AG08396 (cell line): Measurements from ENCODE around the gene DMPK.
A peak's percentile ranks its signal among the peaks of the same experiment; 100 is the strongest.
"Not testable (repeated sequence)": the region's sequence is repeated elsewhere in the genome, so short reads cannot be mapped to it uniquely, and the experiment has no call there.

Experiments
- DNase-seq: peaks from one replicate; pipeline ENCODE4 v3.0.0; 2012; ENCODE audit warnings: low spot score, mixed read lengths

DMPK gene

DNA sequence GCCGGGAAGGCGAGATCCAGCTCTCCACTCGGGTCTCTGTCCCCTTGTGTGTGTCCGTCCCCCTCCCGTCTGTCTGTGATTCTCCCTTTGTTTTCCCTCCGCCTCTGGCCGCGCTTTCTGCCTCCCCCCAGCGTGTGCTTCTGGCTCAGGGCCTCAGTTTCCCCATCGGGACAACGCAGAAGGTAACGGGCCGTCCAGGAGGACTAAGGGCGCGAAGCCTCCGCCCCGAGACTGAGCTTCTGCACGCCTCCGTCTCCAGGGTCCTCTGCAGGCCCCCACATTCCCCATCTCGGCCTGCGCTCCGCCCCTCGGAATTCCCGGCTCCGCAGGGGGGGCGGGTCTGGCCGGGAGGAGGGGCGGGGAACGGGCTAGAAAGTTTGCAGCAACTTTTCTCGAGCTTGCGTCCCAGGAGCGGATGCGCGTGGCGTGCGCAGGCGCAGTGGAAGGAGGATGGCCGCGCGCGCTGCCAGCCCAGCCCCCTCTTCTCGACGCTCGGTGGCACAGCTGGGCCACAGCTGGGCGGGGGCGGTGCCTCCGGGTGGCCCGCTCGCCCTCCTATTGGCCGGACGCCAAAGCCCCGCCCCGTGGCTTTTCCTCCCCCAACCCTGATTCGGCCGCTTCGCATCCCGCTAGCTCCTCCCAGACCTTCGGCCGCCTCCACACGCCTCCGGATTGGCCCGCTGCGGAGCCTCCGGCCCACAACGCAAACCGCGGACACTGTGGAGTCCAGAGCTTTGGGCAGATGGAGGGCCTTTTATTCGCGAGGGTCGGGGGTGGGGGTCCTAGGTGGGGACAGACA is 13.1 kb downstream of the DMPK start, which contains the start of gene SIX5:
Gene SIX5 (minus strand): TSS at position 269 of the 799 bp plus-strand sequence. CDS start 408 bp downstream, outside the sequence.
- DNase-seq = peak; percentile 99

DNA sequence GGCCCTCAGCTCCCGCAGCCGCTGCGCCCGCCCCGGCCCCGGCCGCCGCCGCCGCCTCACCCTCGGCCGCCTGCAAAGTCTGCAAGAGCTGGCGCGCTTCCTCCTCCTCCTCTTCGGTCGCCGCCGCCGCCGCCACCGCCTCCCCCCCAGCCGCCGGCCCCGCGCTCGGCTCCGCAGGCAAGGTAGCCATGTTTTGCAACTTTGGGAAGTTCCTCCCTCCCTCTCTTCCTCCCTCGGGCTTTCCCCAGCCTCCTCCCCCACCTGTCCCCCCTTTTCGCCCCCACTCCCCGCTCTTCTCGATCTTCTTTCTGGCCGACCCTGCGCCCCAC is 13.7 kb downstream of the DMPK start:
- DNase-seq = peak; percentile 54

DNA sequence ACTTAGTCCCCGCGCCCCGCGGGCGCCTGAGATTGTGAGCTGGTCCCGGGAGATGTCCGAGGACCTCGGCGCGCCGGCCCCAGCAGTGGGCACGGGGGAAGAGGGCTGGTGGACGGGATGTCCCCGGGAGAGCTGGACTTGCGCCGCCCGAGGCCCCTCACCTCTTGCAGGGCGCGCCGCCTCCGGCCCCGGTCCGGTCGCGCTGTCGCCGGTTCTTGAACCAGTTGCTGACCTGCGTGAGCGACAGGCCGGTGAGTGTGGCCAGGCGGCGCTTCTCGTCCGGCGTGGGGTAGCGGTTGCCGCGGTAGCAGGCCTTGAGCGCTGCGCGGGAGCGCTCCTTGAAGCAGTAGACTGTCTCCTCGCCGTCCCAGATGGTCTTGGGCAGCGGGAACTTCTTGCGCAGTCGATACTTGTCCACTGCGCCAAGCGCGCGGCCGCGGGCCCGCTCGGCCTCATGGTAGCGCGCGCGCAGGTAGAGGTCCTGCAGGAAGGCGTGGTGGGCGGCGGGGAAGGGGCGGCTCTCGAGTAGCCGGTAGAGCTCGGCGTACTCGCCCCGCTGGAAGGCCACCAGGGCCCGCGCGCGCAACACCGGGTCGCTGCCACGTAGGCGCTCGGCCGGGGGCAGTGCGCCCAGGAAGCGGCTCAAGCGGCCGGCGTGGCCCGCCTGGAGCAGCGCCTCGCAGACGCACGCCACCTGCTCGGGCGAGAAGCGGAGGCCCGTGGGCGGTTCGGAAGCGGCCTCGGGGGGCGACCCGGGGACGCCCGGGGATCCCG is 14.2 kb downstream of the DMPK start:
- DNase-seq = peak; percentile 58

DNA sequence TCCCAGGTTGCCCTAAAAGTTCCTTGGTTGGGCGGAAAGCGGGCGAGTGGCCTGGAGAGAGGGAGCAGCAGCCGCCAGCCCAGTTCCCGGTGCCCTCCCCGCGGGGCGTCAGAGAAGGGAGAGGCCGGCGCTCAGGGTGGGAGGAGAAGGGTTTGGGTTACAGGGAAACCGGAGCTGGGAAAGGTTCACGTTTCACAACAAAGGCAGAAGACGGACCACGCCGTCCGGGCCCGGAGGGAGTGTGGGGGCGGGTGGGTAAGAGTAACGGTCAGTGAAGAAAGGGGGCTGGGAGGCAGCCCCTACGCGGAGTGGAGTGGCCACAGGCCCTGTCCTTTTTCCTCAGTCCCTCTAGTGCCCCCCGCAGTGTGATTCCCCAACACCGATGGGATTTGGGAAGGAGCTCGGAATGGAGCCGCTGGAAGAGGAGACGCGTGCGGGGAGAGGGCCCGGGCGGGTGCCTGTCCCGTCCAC is 14.8 kb downstream of the DMPK start:
- DNase-seq = peak; percentile 85

DNA sequence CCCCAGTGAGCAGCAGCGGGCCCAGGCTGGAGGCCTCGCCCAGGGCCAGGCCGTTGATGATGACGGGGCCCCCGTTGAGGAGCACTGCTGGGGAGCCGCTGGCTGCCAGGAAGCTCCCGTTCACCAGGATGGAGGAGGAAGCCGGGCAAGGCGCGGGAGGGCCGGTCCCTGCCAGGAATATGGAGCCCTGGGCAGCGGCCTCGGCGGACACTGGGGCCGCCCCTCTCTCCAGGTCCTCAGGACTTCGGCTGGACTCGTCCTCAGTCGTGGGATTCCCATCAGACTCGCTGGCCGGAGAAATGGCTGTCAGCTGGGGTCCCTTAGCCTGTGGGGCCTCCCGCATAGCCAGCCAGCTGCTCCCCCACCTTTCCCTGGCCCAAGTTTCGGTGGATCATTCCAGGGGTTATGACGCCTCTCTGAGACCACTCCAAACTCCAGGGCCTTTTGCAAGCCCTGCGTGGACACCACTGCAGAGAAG is 15.4 kb downstream of the DMPK start:
- DNase-seq = peak; percentile 59

DNA sequence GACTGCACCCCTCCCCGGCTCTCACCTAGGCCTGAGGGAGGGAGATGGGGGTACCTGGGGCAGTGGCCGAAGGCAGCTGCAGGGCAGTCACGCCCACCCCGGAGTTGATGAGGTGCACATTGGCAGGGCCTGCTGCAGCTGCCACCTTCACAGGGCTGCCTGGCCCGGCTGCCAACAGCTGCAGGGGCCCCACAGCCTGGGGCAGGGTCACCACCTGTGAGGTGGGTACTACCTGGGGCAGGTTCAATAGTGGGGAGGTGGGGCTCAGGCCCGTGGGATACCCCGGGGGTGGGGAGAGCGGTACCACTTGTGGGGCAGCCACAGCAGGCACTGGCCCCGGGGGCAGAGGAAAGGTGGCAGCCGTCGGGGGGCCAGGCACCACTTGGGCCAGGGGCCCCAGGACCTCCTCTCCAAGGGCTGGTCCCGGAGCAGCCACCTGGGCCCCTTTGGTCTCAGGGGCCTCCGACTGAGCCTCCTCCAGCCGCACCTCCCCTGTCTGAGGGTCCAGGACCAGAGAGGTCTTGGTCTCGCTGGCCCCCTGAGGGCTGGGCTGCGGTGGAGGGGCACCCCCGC is 15.9 kb downstream of the DMPK start:
- no peak for DNase-seq

DNA sequence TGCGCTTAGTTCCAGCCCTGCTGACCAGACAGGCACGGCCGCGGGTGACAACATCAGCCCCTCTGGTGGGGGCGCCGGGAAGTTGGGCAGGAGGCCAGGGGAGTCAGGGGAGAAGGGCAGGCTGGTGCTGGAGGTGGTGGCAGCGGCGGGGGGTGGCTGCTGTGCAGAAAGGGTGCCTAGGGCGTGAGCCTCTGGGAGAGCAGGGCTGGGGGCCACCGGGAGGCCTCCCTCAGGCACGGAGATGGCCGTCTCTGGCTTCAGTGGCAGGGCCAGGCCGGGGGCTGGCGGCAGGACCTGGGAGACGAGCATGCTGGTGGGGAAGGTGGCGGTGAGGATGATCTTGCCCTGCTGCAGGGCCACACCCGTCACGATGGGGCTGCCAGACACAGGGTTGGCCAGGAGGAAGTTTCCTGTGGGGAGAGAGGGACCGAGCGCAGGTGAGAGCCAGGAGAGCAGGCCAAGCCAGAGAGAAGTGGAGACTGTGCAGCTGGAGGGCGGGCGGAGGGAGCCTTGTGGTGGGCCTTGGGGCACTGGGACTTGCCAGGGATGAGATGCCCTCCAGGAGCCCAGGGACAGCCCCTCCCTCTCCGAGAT is 16.5 kb downstream of the DMPK start:
- DNase-seq = no peak

DNA sequence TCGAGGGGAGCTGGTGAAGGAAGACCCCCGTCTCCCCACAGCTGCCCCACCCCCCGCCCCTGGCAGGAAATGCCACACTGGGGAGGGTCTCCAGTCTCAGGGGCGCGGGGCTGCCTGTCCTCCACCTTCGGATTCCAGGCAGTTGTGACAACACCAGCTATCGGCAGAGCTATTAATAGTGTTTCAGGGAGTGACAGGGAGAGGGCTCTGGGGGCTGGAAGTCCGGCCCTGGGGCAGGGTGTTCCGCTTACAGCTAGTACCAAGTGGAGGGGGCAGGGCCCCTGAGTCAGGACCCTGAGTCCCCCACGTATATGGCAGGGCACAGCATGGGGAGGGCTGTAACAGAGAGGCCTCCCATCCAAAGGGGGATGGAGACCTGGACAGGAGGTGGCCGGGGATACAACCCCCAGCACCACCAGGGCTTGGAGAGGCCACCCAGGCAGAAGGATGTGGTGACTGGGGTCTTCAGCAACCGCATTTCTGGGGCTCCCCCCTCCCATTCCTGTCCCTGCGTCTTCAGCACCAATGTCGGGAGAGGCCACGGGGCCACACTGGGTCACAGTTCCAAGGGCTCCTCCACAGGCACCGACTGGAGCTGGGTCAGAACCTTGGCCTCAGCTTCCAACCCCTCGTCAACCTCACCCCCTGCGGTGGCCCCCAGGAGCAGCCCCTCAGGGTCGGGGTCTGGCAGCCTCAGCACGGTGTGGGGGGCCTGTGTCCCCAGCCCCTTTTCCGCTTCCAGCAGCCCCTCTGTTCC is 17.2 kb downstream of the DMPK start:
- no peak for DNase-seq

DNA sequence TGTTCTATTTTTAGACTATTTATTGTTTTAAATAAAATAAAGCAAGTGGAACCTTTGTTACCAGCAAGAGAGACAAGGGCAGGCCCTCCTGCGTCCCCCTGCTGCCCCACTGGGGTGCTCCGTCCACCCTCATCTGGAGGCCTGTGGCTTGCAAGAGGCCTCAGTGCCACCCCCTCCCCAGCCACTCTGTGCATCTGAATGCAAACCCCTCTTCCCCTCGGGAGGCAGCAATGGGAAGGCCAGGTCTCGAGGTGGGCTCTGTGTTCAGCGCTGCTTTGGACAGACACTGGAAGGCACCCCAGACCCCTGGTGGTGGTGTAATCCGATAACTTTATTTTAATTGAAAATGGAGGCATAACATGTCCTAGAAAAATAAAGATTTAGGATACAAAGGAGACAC is 17.8 kb downstream of the DMPK start:
- no peak for DNase-seq

DNA sequence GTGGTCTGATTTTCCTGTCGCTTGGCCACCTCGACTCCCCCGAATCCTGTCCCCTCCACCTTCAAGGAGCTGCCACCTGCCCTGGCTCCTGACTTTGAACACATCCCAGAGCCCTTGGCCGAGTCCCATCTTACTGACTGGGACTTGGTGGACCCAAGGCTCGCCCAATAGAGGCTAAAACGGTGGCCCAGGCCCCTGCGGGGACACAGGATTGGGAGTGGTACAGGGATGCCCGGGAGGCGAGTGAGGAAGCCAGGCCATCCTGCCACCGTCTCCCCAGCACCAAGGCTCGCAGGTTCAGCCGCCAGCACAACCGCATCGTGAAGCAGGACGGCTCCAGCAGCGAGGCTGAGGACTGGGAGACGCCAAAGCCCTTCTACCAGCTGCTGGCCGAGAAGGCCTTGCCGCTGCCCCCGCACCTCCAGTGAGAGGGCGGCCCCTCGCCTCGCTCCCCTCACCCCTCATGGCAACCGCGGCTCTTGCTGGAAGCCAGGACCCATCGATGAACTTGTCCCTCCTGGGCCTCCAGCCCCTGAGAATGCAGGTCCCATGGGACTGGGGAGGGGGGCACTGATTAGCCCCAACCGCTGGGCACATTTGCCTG is 18.5 kb downstream of the DMPK start:
- no peak for DNase-seq

DNA sequence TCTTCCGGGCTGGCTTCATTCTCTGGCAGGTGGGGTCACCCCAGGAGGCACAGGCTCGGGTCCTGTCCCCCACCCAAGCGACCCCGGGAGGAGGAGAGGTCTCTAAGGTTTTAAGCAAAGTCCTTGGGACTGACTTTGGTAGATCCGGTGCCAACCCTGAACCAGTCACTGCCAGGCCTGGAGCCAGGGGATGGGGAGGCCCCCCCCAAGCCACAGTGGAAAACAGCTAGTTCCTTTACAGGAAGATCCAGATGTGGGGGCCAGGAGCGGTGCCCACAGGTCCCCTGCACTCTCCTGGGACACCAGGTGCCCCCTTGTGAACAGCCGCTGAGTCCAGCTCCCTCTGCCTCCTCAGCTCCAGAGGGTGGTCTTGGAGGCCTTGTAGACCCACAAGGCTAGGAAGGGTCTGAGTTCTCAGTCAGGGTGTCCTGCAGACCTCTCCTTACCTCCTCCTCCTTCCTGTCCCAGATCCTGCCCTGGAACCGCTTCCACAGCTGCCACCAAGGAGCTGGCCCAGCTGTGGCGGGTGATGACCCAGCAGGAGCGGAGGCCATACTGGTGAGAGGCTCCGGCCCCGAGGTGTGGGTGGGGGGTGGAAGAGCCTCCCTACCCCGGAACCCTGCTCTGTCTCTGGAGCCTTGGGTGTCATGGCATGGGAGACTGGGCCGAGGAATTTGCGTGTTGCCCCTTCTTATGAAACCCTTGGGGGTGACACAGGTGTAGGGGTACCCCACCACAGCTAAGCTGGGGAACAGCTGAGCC is 19.2 kb downstream of the DMPK start:
- no peak for DNase-seq

DNA sequence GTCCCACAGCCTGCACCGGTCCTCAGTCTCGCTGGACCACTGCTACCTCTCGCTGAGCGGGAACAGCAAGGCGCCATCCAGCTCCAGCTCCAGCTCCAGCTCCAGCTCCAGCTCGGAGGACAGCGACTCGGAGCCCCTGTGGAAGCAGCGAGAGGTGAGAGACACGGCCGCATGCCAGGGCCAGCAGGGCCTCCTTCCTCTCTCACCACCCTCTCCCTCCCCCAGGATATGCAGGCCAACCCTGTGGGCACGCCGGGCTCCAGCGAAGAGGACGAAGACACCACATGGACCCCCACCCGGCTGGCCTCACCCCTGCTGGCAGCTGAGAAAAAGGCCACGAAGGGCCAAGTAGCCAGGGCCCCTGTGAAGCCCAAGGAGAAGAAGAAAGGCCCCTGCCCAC is 20.6 kb downstream of the DMPK start:
- DNase-seq = no peak

DNA sequence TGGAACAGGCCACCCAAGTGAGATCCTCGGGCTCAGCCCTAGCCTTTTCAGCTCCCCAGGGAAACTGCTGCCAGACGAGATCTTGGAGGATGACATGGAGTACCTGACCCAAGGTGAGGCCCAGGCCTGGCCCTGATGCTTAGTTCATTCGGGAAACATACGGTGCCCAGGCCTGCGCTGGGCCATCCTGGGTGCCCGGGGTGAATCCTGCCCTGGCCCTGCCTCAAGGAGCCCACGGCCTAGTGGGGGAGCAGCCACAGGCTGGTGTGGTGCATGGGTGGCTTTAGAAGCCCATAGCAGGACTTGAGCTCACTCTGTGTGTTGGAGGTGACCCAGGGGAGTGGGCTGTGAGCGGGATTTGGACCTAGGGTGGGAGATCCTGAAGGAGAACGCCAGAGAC is 23.4 kb downstream of the DMPK start:
- DNase-seq = no peak

DNA sequence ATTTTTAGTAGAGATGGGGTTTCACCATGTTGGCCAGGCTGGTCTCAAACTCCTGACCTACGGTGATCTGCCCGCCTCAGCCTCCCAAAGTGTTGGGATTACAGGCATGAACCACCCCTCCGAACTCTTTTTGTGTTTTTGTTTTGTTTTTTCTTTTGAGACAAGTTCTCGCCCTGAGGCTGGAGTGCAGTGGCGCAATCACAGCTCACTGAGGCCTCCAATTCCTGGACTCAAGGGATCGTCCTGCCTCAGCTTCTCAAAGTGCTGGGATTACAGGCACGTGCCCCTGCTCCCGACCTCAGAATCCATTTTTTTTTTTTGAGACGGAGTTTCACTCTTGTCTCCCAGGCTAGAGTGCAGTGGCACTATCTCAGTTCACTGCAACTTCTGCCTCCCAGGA is 24.6 kb downstream of the DMPK start:
- no peak for DNase-seq

DNA sequence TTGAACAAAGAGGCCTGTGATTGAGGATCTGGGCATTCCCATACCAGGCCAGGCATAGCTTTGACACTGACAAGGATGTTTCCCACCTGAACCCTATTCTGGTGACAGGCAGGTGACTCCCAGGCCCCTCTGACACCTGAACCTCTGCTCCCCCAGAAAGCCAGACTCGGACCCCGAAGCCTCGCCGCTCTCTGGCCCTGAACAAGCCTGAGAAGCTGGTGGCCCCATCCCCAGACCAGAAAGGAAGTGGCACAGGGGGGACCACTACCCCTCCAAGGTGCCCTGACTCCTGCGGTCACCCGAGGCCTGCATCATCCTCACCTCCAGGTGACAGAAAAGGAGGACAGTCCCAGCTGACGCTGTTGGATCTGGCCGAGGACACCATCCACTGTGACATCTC is 28.0 kb downstream of the DMPK start:
- DNase-seq = no peak

DNA sequence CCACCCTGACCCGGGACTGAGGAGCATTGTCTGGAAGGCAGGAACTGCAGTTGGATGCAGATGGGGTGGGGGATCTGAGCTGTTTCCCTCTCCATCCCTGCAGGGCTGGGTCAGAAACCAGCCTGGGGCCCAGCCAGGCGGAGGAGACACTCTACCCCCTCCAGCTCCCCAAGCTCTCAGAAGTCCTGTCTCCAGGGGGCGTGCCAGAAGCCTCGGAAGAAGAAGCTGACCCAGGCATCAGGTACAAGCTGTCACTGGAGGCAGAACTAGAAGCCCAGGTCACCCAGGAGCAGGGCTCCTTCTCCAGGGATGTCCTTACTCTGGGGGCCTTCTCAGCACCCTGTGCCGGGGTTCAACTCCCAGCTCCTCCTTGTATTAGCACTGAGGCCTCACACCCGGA is 28.7 kb downstream of the DMPK start:
- DNase-seq = no peak

DNA sequence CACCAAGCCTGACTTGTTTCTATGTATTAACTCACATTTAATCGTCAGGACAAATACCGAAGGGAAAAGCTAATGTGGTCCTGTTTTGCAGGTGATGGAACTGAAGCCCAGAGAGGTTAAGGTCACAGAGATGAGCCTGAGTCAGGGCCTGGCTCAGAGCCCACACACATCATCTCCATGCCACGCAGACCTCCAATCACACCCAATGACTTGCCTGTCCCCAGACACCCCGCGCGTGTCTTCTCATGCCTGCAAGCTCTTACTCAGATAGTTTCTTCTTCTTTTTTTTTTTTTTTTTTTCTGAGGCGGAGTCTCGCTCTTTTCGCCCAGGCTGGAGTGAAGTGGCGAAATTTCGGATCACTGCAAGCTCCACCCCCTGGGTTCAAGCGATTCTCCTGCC is 29.7 kb downstream of the DMPK start:
- DNase-seq = no peak

DNA sequence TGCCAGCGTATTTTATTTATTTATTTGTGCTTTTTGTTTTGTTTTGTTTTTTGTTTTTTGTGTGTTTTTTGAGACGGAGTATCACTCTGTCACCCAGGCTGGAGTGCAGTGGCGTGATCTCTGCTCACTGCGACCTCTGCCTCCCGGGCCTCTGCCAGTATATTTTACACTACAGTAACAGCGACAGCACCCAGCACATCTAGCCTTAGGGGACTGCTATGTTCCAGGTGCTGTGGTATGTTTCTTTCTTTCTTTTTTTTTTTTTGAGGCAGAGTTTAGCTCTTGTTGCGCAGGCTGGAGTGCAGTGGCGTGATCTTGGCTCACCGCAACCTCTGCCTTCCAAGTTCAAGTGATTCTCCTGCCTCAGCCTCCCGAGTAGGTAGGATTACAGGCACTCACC is 30.8 kb downstream of the DMPK start:
- not testable (repeated sequence) for DNase-seq

DNA sequence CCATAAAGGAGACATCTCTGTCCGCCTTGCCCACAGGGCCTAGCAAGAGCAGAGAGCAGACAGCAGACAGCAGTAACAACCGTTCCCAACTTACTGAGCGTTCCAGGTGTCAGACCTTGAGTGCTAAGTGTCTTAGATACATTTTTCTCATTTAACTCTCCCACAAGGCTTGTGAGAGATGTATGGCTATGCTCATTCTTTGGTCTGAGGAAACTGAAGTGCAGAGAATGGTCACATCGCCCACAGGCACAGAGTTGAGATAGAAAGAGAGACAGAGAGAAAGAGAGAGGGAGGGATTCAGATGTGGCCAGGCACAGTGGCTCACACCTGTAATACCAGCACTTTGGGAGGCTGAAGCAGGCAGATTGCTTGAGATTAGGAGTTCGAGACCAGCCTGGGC is 34.8 kb downstream of the DMPK start:
- DNase-seq = no peak

DNA sequence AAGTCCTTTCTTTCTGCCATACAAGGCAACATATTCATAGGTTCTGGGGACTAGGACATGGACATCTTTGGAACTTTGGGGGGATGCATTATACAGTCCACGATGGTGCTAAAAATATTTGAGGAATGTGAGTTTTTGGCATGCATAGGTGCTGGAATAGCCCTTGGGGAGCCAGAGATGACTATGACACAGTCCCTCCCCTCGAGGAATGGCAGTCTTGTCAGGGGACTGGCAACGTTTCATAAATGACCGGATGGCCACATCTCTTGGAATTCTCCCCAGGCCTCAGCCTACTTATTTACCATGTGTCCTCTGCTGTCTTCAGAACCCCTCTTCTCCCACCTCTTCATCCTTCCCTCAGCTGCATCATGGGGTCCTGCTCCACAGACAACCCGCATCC is 35.4 kb downstream of the DMPK start:
- DNase-seq = no peak

DNA sequence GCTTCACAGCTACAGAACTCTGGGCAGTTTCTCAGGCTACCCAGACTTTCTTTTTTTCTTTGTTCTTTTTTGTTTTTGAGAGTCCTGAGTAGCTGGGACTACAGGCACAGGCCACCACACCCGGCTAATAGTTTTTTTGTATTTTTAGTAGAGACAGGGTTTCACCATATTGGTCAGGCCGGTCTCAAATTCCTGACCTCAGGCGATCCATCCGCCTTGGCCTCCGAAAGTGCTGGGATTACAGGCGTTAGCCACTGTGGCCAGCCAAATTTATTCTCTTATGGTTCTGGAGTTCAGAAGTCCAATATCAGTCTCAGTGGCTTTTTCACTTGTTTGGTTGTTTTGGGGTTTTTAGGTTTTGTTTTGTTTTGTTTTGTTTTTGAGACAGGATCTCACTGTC is 36.7 kb downstream of the DMPK start:
- DNase-seq = no peak
